A673 (cell line): ENCODE data around the gene B4GALNT3. TPM values are rescaled to one million over a fixed set of nuclear protein-coding genes. Genes with fewer than 3 reads are reported as not detected.

Source experiments
- BruUV-seq: library from RNA; stranded (reverse); fragments of 400-500 nt; replicated peaks from 2 replicates; lab custom pipeline; 2021; lab: Mats Ljungman, UMichigan
- CTCF ChIA-PET: fragments of 300-600 bp; sonication (Branson Sonifier 250); formaldehyde crosslinking; loops from one replicate; lab custom pipeline; 2022; ENCODE audit warnings: antibody characterized with exemption; lab: Charles Lee
- POLR2A ChIA-PET: fragments of 300-600 bp; sonication (Branson Sonifier 250); formaldehyde crosslinking; loops from one replicate; lab custom pipeline; 2022; ENCODE audit warnings: antibody characterized with exemption; ENCODE audit not compliant: low non-redundant PET; lab: Charles Lee
- DNase-seq: peaks from one replicate; pipeline ENCODE4 v3.0.0-alpha.2; 2015; ENCODE audit warnings: low spot score
- H3K27ac ChIP-seq: fragments of 200-600 bp; sonication (generic); 2 replicates; pipeline ENCODE4 v1.5.1; 2016; ENCODE audit warnings: mixed run types, low read depth, mild to moderate bottlenecking, mixed read lengths, antibody characterized with exemption, low read length; ENCODE audit not compliant: poor library complexity, severe bottlenecking
- H3K27me3 ChIP-seq: fragments of 200-600 bp; sonication (generic); replicated peaks from 2 replicates; pipeline ENCODE4 v1.6.1; 2017; ENCODE audit warnings: mixed run types, low read depth, mild to moderate bottlenecking, mixed read lengths, antibody characterized with exemption, low read length; ENCODE audit not compliant: insufficient read depth, poor library complexity
- H3K36me3 ChIP-seq: fragments of 200-600 bp; sonication (generic); 2 replicates; pipeline ENCODE4 v1.6.1; 2016; ENCODE audit warnings: mixed run types, mild to moderate bottlenecking, mixed read lengths, antibody characterized with exemption, low read length; ENCODE audit not compliant: insufficient read depth, poor library complexity, severe bottlenecking
- H3K4me1 ChIP-seq: fragments of 200-600 bp; sonication (generic); 2 replicates; pipeline ENCODE4 v1.6.1; 2017; ENCODE audit warnings: mixed run types, mild to moderate bottlenecking, mixed read lengths, antibody characterized with exemption, low read length; ENCODE audit not compliant: insufficient read depth, poor library complexity, severe bottlenecking
- H3K4me3 ChIP-seq: fragments of 200-600 bp; sonication (generic); 2 replicates; pipeline ENCODE4 v1.5.1; 2016; ENCODE audit warnings: low read depth, mixed run types, mild to moderate bottlenecking, mixed read lengths, low read length; ENCODE audit not compliant: poor library complexity, severe bottlenecking
- H3K9me3 ChIP-seq: fragments of 200-600 bp; sonication (generic); 2 replicates; pipeline ENCODE4 v1.6.1; 2016; ENCODE audit warnings: mixed run types, low read depth, mild to moderate bottlenecking, mixed read lengths, antibody characterized with exemption, low read length; ENCODE audit not compliant: poor library complexity, severe bottlenecking
- CTCF ChIP-seq: fragments of 300-800, 200-600 bp; sonication (generic); conservative IDR thresholded peaks from 2 replicates; pipeline ENCODE4 v1.5.1; 2017; ENCODE audit warnings: low read depth, mild to moderate bottlenecking, antibody characterized with exemption, low read length, moderate library complexity, mixed read lengths
- EZH2 ChIP-seq: fragments of 200-600 bp; sonication (generic); IDR thresholded peaks from 2 replicates; pipeline ENCODE4 v1.6.1; 2017; ENCODE audit warnings: borderline replicate concordance, low read depth, mild to moderate bottlenecking, mixed read lengths, antibody characterized with exemption, low read length; ENCODE audit not compliant: poor library complexity, severe bottlenecking
- intact Hi-C: fragments of 100-400 bp; cut with micrococcal nuclease; formaldehyde crosslinking; loops from one replicate; pipeline ENCODE4 v1.10.0; 2022; ENCODE audit not compliant: unreplicated experiment
- total RNA-seq: library from RNA; stranded (reverse); gene quantifications from 2 replicates; pipeline ENCODE4 v1.2.3, GENCODE V29; 2021

B4GALNT3 gene
- total RNA-seq, 1 experiment from 2014 or later, result 19.4 TPM

GRCh38 chr12:499837-500458 is 40.2 kb downstream of the B4GALNT3 start:
- no peaks in the 10 kb centered on the region for H3K9me3 ChIP-seq
- ChIA-PET POLR2A (no interaction called here), CTCF (no interaction called here)
- intact Hi-C loops, result no loop called here
- no peak for TF ChIP-seq CTCF
- TF ChIP-seq EZH2, result no peak
- BruUV-seq, result no TSS peak
- H3K27me3 ChIP-seq, result no peaks in the 10 kb centered on the region
- no peak overlapping the region for H3K27ac ChIP-seq
- H3K36me3 ChIP-seq, result no peaks in the 10 kb centered on the region
- H3K4me1 ChIP-seq, result peaks cover 20% of the 10 kb centered on the region
- H3K4me3 ChIP-seq, result no peak overlapping the region
- DNase-seq, result no peak

- Histone ChIP-seq H3K4me3 (no peak overlapping the region), H3K9me3 (no peaks in the 10 kb centered on the region), H3K27ac (no peak overlapping the region), H3K27me3 (no peaks in the 10 kb centered on the region), H3K36me3 (no peaks in the 10 kb centered on the region), H3K4me1 (peaks cover 20% of the 10 kb centered on the region)
- CTCF ChIA-PET, result interaction anchor here (0.5 kb wide), 1 partner anchor 257 kb away, joined by 7 read pairs; no protein-coding TSS in a partner anchor
- intact Hi-C loops, result no loop called here
- no TSS peak for BruUV-seq
- POLR2A ChIA-PET, result no interaction called here
- TF ChIP-seq CTCF (no peak), EZH2 (no peak)
- DNase-seq, result no peak
Observed at GRCh38 chr12:501722-502447, 42.1 kb downstream of the B4GALNT3 start.

- H3K4me1 ChIP-seq, result peaks cover 20% of the 10 kb centered on the region
- peak; percentile 18 for DNase-seq
- no peaks in the 10 kb centered on the region for H3K9me3 ChIP-seq
- ChIA-PET CTCF (interaction anchor here (1.2 kb wide), 1 partner anchor 61 kb away, joined by 6 read pairs; no protein-coding TSS in a partner anchor), POLR2A (interaction anchor here (0.6 kb wide), 2 partner anchors 54 to 114 kb away, joined by 4 read pairs; partner anchors contain the start of gene KDM5A)
- H3K27me3 ChIP-seq, result no peaks in the 10 kb centered on the region
- no TSS peak for BruUV-seq
- no peak for TF ChIP-seq EZH2
- TF ChIP-seq CTCF, result no peak
- H3K4me3 ChIP-seq, result no peak overlapping the region
- no peaks in the 10 kb centered on the region for H3K36me3 ChIP-seq
- intact Hi-C loops, result no loop called here
- no peak overlapping the region for H3K27ac ChIP-seq
Observed at GRCh38 chr12:503111-503761, 43.5 kb downstream of the B4GALNT3 start.
